Measurements from ENCODE around the gene APCDD1.
A peak's percentile ranks its signal among the peaks of the same experiment; 100 is the strongest.
"Not testable (repeated sequence)": the region's sequence is repeated elsewhere in the genome, so short reads cannot be mapped to it uniquely, and the experiment has no call there.

APCDD1 gene

GRCh38 chr18:10463741-10464140 is 9.3 kb downstream of the APCDD1 start:
- no peak for DNase-seq

DNA sequence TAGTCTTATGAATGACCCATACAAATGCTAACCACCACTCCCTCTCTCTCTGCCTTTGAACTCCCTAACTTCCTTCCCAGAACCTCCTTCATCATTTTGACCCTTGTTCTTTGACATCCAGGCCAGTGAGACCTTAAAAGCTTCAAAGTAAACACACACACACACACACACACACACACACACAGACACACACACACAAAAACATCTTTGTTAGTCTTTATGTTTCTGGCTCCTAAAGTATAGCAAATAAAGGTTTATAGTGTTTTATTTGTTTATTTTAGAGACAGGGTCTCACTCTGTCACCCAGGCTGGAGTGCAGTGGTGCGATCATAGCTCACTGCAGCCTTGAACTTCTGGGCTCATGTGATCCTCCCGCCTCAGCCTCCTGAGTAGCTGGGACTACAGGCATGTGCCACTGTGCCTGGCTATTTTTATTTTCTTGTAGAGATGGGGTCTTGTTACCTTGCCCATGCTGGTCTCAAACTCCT is 9.8 kb downstream of the APCDD1 start:
- DNase-seq: not testable (repeated sequence)

DNA sequence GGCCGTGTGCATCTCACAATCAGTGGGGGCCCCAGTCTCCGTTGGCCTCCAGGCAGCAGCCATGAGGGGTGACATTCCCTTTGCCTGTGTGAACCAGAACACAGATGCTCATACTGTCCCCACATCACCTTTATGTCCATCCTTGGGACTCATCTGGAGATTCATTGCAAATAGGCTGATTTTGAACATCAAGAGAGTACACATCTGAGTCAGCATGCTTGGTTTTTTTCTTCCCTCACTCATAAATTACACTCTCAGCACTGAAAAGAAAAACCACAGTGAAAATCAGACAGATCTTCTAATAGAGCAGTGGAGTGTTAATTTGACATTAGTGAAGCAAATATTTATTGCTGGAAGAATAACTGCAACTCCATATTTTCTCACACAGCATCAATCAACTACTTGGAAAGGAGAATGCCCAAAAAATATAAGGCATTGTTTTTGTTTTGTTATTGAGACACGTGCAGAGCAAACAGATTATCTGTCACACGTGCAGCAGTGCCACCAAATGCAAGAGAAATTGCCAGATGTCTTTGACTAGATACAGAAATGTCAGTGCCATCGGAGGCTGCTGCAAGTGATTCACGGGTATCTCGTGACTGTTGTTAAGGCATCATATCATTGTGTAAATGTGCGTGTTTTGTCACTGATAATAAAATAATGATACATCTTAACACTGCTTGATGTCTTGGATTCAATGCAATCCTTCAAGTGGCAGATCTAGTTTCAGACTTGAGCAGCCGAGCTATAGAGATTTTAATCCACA is 10.9 kb downstream of the APCDD1 start:
- no peak for DNase-seq

DNA sequence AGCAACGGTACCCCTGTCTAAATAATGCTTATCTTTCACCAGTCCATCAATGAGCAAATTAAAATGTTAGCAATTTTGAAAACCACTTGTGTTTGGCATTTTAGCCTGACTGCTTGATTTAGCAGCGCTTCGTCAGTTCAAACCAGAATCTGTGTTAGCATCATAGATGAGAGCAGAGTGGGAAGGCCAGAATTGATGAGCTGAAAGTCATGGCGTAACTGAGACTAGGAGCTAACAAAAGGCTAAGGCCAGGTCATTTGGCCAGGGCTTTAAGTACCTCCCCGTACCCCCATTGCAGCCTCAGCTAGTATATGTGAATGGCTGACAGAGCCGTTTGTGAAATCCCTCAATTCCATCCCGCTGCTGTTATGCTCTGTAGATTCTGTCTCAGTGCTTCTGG is 16.0 kb downstream of the APCDD1 start:
- DNase-seq: no peak

GRCh38 chr18:10471574-10471973 is 17.1 kb downstream of the APCDD1 start:
- no peak for DNase-seq

DNA sequence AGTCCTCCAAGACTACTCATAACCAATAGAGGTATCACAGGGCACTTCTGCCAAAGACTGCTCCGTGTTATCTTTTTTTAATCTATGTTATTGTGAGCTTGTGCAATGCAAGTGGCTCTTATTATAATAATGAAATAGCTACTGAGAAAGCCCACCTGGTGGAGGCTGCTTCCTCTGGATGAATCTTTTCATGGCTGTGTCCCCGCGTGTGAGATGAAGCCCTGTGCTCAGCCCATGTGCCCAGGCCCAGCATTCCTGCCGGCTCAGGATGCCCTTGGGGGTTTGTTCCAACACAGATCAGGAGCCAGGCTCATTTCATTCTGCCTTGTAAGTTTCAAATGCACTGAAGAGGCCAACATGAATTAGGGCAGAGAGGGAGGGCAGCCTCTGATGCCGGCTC is 18.7 kb downstream of the APCDD1 start:
- no peak for DNase-seq

DNA sequence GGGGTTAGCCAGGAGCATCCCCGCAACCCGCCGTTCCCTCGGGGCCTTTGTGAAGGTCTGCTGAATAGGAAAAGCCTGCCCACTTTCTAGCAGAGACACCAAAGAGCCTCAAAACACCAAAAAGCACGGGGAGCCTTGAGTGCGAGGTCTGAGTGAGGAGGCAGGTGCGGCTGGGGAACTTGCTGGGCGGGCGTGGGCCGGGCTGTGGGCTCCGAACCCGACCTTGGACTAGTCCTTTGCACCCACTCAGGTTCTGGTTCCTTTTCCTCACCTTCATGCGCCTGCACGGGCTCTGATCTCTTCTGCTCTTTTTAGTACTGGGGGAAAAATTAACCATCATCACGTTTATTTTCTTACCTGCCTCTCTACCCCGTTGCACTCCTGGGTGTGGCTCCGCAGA is 19.9 kb downstream of the APCDD1 start:
- no peak for DNase-seq

DNA sequence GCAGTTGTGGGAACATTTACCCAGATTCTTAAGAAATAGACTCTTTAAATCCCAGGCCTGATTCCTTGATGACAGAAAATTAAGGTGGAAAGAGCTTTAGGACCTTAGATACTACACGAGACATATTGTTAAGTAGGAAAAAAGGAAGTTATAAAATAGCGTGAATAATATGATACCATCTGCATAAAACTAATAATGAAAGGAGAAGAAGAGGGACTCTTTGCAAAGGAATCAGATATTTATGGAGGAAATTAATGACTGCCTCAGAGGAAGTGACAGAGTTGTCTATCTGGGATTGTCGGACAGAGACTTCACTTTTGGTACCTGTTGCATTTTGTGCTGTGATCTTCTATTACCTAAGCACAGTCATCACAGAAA is 20.8 kb downstream of the APCDD1 start:
- DNase-seq: no peak

DNA sequence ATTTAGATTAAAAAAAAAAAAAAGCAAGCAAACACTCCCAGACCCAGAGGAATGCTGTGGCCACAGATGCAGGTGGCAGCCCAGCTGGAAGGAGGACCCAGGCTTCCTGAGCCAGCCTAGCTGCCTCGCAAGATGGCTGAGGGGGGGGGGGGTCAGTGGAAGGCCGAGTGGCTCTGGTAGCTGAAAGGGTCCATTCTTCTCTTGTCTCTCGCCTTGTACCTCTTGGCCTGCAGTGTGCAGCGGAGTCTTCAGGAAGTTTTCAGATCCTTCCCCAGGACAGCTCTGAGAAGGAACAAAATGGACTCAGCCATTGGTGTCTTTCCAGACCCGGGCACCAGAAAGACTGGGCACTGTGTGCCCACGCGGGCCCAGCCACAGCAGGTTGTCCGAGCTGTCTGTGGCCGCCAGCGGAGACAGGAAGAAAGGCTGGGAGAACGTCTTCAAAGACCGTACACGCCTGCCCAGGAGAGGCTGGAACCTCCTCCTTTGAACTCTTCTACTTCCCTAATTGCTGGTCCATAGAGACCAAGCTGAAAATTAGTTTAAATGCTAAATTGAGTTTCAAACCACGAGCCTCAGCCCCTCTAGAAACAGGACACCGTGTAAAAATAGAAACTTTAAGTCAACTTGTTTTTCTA is 21.3 kb downstream of the APCDD1 start:
- DNase-seq: no peak

DNA sequence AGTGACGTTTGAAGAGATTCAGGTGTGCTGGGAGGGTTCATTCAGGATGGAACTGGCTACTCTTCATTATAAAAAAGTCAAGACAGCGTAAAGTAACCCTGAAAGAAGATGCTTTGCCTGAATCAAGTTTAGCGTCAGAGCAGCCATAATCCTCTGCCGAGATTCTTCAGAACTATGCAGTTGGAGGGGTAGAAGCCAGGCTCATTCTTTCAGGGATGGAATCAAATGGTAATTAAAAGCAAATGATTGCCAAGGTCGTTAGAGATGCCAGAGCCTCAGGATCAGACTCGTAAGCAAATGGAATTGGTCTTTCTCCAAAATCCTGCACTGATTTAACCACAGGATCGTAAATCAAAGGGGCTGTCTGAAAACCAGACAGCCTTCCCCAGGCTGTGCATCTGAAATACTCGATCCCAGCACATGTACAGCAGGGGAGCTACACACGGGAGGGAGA is 21.9 kb downstream of the APCDD1 start:
- no peak for DNase-seq

- no peak for DNase-seq
These were observed 22.9 kb downstream of the APCDD1 start for GRCh38 chr18:10477121-10477862.

GRCh38 chr18:10477863-10478260 is 23.4 kb downstream of the APCDD1 start:
- no peak for DNase-seq

DNA sequence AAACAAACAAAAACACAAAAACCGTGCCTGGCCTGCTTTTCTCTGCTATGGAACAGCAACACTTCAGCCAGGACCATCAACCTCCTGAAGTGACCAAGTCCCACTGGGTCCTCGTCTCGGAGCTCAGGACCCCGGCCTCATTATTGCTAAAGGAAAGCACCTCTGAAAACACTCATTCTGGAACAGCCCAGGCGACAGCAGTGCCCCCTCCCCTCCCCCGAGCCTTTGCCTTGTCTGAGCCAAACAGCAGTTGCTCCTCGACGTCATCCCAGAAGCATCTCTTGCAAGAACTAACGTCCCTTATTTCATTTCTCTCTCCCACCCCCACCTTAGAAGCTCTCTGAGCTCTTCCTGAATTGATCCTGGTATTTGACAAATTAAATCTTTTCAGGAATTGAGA is 27.4 kb downstream of the APCDD1 start:
- DNase-seq: no peak

- DNase-seq: no peak
These were observed 28.0 kb downstream of the APCDD1 start for GRCh38 chr18:10482363-10482984.

DNA sequence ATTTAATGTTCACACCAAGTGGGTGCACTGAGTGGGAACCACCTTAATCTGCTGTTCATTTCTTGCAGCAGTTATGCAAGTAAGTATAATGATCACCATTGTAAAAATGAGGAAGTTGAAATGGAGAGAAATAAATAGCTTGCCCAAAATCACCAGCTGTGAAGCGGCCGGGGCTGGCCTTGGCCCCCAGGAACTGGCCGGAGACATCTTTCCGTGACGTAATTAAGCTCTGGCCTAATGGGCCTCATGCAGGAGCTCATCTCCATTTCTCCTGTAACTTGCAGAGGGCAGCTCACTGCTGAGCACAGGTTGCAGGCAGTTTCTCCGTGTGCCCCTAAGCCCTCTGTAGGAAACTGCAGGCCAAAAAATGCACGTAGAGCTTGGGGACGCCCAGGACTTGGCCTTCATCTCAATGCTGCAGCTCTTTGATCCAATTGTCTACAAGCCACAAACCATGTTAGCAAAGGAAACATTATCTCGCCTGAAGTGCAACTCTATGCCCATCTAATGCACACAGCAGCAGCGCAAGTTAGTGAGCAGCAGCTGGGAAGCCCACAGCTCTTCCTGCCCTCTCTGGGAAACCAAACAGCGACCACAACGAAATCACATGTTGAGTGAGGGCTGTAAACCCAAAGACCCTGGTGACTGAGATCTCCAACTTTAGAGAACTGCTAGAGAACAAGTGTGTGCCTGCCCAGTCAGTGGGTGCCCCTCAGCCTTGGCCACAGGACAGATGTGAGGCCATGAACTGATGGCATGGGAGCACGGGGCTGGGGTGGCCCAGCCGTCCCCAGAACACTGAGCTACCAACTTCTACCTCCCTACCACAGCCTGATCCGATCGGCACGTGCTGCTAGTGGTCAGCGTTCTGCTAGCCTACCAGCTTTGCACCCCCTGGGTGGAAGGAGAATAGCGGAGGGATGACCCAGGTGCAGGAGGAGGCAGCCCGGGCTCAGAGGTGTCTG is 28.8 kb downstream of the APCDD1 start:
- no peak for DNase-seq

- no peak for DNase-seq
These were observed 31.0 kb downstream of the APCDD1 start for GRCh38 chr18:10485475-10485874.

DNA sequence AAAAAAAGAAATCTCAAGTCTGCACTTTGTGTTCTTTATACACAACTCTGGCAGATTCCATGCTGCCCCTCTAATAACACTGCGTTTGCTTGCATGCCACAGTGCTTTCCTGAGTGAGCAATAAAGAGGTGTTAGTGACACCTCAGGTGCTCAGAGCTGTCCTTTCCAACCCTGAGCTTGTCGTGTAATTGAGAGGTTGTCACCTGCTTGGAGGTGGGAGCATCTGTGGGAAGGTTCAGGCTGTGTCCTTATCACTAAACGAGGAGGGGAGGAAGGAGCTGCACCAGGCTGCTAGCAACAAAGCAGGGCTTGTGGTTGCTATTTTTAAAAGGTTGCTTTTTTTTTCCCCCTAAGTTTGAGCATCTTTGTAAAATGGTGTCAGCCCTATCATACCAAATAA is 31.9 kb downstream of the APCDD1 start:
- DNase-seq: no peak

- DNase-seq: no peak
These were observed 32.7 kb downstream of the APCDD1 start for GRCh38 chr18:10487154-10487553.

DNA sequence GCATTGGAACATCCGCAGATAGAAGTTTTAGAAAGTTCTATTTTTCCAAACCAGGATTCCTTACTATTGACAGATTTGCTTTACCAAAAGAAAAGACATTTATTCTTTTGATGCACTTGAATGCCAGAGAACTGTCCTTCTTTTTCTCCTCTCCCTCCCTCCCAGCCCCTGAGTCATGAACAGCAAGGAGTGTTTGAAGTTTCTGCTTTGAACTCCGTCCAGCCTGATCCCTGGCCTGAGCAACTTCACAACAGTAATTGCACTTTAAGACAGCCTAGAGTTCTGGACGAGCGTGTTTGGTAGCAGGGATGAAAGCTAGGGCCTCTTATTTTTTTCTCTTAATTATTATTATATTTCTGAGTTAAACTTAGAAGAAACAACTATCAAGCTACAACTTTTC is 33.6 kb downstream of the APCDD1 start:
- no peak for DNase-seq

DNA sequence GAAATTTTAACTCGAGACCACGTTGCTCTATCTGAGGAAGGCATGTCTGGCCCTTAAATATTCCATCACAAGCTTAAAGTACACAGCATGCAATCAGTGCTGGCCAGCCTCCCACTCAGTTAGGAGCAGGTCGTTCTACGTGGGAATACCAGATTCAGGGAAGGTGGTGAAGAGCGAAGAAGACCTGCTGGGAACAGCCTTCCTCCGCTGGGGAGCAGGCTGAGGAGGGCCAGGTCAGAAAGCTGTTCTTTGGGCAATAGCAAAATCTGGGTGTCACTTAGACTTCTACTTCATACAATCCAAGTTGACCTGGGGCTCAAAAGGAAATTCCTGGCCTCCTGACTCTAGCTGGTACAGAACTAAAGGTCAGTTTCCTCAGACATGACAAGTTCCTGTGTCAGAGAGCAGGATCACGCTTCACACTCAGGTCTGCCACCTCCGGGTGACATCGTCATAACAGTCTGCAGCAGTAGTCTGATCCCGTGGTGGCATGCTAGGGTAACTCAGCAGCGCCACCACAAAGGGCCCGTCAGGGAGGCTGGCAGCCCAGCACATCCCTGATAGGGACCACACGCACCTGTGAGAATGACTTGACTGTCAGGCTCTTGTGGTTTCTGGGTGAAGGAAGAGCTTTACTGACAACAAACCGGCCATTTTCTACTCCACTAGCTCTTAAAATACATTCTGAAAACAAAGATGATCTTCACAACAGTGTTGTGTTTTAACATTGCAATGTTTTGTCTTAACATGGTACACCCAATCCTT is 36.1 kb downstream of the APCDD1 start:
- peak; percentile 46 for DNase-seq

DNA sequence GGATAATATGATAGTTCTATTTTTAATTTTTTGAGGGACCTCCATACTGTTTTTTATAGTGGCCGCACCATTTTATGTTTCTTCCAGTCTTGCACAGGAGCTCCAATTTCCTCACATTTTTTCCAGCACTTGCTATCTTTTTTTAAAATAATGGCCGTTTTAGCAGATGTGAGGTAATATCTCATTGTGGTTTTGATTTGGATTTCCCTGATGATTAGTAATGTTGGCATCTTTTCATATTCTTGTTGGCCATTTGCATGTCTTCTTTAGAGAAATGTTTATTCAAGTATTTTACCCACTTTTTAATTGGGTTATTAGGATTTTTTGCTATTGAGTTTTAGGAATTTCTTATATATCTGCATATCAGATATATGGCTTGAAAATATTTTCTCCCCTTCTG is 41.5 kb downstream of the APCDD1 start:
- DNase-seq: no peak

All from CD4-positive, alpha-beta T cell treated with Interleukin-17A for 1 hour (primary cell).